ENCODE data around the gene SOCS3.

SOCS3 gene

GRCh38 chr17:78357672-78358537, 2.0 kb downstream of the SOCS3 start:
- no peak for TF ChIP-seq NFRKB (IDR thresholded peaks at IDR 0.05)
- no peak for TF ChIP-seq BHLHE40 (IDR thresholded peaks at IDR 0.05; ENCODE audit: borderline replicate concordance)
- no peak for TF ChIP-seq FOXK2 (IDR thresholded peaks at IDR 0.05)
- no peak for TF ChIP-seq CTBP1 (IDR thresholded peaks at IDR 0.05; ENCODE audit: borderline replicate concordance)
- TF ChIP-seq ZNF384 (IDR thresholded peaks at IDR 0.05) = no peak
- no peak for TF ChIP-seq HDGF (IDR thresholded peaks at IDR 0.05; ENCODE audit: borderline replicate concordance)
- no peak for TF ChIP-seq L3MBTL2 (conservative IDR thresholded peaks at IDR 0.05)
- no peak for TF ChIP-seq FOXA1 (IDR thresholded peaks at IDR 0.05)
- no peak for TF ChIP-seq FOXM1 (IDR thresholded peaks at IDR 0.05; ENCODE audit: borderline replicate concordance)
- no peak for TF ChIP-seq PKNOX1 (IDR thresholded peaks at IDR 0.05)
- TF ChIP-seq SUZ12 (IDR thresholded peaks at IDR 0.05) = no peak
- no peak for TF ChIP-seq ELF4 (IDR thresholded peaks at IDR 0.05)
- no peak for TF ChIP-seq LEF1 (IDR thresholded peaks at IDR 0.05; ENCODE audit: borderline replicate concordance)
- no peak for DNase-seq (ENCODE audit: extremely low spot score)
- CTCF ChIA-PET = no interaction called here
- POLR2A ChIA-PET = interaction anchor here (1.3 kb wide), 1 partner anchor 14 kb away, joined by 3 read pairs; no protein-coding TSS in a partner anchor

- DNase-seq (ENCODE audit: extremely low spot score) = no peak
- ChIA-PET CTCF (no interaction called here), POLR2A (no interaction called here)
- TF ChIP-seq BHLHE40 (IDR thresholded peaks at IDR 0.05; ENCODE audit: borderline replicate concordance) (no peak), FOXM1 (IDR thresholded peaks at IDR 0.05; ENCODE audit: borderline replicate concordance) (no peak), ZNF384 (IDR thresholded peaks at IDR 0.05) (no peak), NFRKB (IDR thresholded peaks at IDR 0.05) (no peak), PKNOX1 (IDR thresholded peaks at IDR 0.05) (no peak), SUZ12 (IDR thresholded peaks at IDR 0.05) (no peak), ELF4 (IDR thresholded peaks at IDR 0.05) (no peak), L3MBTL2 (conservative IDR thresholded peaks at IDR 0.05) (no peak), FOXA1 (IDR thresholded peaks at IDR 0.05) (no peak), CTBP1 (IDR thresholded peaks at IDR 0.05; ENCODE audit: borderline replicate concordance) (no peak), HDGF (IDR thresholded peaks at IDR 0.05; ENCODE audit: borderline replicate concordance) (no peak), TARDBP (IDR thresholded peaks at IDR 0.05) (no peak), ARNT (IDR thresholded peaks at IDR 0.05) (no peak), LEF1 (IDR thresholded peaks at IDR 0.05; ENCODE audit: borderline replicate concordance) (no peak), SP1 (IDR thresholded peaks at IDR 0.05) (no peak), FOXK2 (IDR thresholded peaks at IDR 0.05) (no peak)
These were observed 2.7 kb downstream of the SOCS3 start for GRCh38 chr17:78357177-78357586.

- ChIA-PET POLR2A (interaction anchor here (0.6 kb wide), 1 partner anchor 94 kb away, joined by 3 read pairs; no protein-coding TSS in a partner anchor), CTCF (no interaction called here)
- TF ChIP-seq ELF4 (IDR thresholded peaks at IDR 0.05) = no peak
- no peak for TF ChIP-seq FOXA1 (IDR thresholded peaks at IDR 0.05)
- no peak for TF ChIP-seq BHLHE40 (IDR thresholded peaks at IDR 0.05; ENCODE audit: borderline replicate concordance)
- TF ChIP-seq TARDBP (IDR thresholded peaks at IDR 0.05) = no peak
- no peak for TF ChIP-seq LEF1 (IDR thresholded peaks at IDR 0.05; ENCODE audit: borderline replicate concordance)
- no peak for TF ChIP-seq CTBP1 (IDR thresholded peaks at IDR 0.05; ENCODE audit: borderline replicate concordance)
- no peak for TF ChIP-seq PKNOX1 (IDR thresholded peaks at IDR 0.05)
- no peak for TF ChIP-seq NFRKB (IDR thresholded peaks at IDR 0.05)
- no peak for DNase-seq (ENCODE audit: extremely low spot score)
These were observed 3.7 kb downstream of the SOCS3 start for GRCh38 chr17:78356101-78356713.

- no peak for DNase-seq (ENCODE audit: extremely low spot score)
- POLR2A ChIA-PET = interaction anchor here (0.6 kb wide), 1 partner anchor 94 kb away, joined by 3 read pairs; no protein-coding TSS in a partner anchor
- CTCF ChIA-PET = no interaction called here
- TF ChIP-seq SUZ12 (IDR thresholded peaks at IDR 0.05) (no peak), HDGF (IDR thresholded peaks at IDR 0.05; ENCODE audit: borderline replicate concordance) (no peak), FOXM1 (IDR thresholded peaks at IDR 0.05; ENCODE audit: borderline replicate concordance) (no peak), PKNOX1 (IDR thresholded peaks at IDR 0.05) (no peak), TARDBP (IDR thresholded peaks at IDR 0.05) (no peak), ELF4 (IDR thresholded peaks at IDR 0.05) (no peak), CTBP1 (IDR thresholded peaks at IDR 0.05; ENCODE audit: borderline replicate concordance) (no peak), FOXA1 (IDR thresholded peaks at IDR 0.05) (no peak), ARNT (IDR thresholded peaks at IDR 0.05) (no peak), L3MBTL2 (conservative IDR thresholded peaks at IDR 0.05) (no peak), BHLHE40 (IDR thresholded peaks at IDR 0.05; ENCODE audit: borderline replicate concordance) (no peak), SP1 (IDR thresholded peaks at IDR 0.05) (no peak), NFRKB (IDR thresholded peaks at IDR 0.05) (no peak), LEF1 (IDR thresholded peaks at IDR 0.05; ENCODE audit: borderline replicate concordance) (no peak)
These were observed 4.2 kb downstream of the SOCS3 start for GRCh38 chr17:78355701-78356100.
